Mammary epithelial cell (primary cell): Measurements from ENCODE around the gene UAP1.

Source experiments
- CTCF ChIP-seq, 2 donors: IDR thresholded peaks in 1 of 2; conservative IDR thresholded peaks in 1 of 2; 2 replicates each; pipeline ENCODE4 v1.5.1; 2011 to 2012; ENCODE audit warnings: inconsistent platforms in 2 of 2, low read length in 2 of 2, mild to moderate bottlenecking in 2 of 2, control low read depth in 1 of 2, low read depth in 1 of 2; ENCODE audit not compliant: insufficient read depth in 1 of 2; ENCODE audit errors: extremely low read depth in 1 of 2
- EZH2 ChIP-seq: IDR thresholded peaks from 2 replicates; pipeline ENCODE4 v1.6.1; 2012; ENCODE audit warnings: low read length, inconsistent platforms, borderline replicate concordance

- no peak for TF ChIP-seq CTCF (conservative IDR thresholded peaks at IDR 0.05 in 1 of 2, IDR thresholded peaks at IDR 0.05 in 1 of 2; ENCODE audit: extremely low read depth in 1 of 2, insufficient read depth in 1 of 2, low read depth in 1 of 2, low read length in 2 of 2)
- TF ChIP-seq EZH2, result no peak
These were observed 31.1 kb upstream of the UAP1 start for GRCh38 chr1:162530307-162530987.
